Measurements from ENCODE around the gene BACE1.
"Not testable (repeated sequence)": the region's sequence is repeated elsewhere in the genome, so short reads cannot be mapped to it uniquely, and the experiment has no call there.

Gene BACE1

GRCh38 chr11:117272175-117272574 is 43.9 kb downstream of the BACE1 start:
- not testable (repeated sequence) for DNase-seq

GRCh38 chr11:117271208-117271607 is 44.8 kb downstream of the BACE1 start:
- DNase-seq, result no peak

GRCh38 chr11:117269856-117270255 is 46.2 kb downstream of the BACE1 start:
- DNase-seq, result no peak

GRCh38 chr11:117265745-117266144 is 50.3 kb downstream of the BACE1 start:
- DNase-seq, result no peak

- not testable (repeated sequence) for DNase-seq
These were observed 51.3 kb downstream of the BACE1 start for GRCh38 chr11:117264624-117265323.

GRCh38 chr11:117259417-117259816 is 56.6 kb downstream of the BACE1 start:
- no peak for DNase-seq

GRCh38 chr11:117258576-117258975 is 57.5 kb downstream of the BACE1 start:
- no peak for DNase-seq

- no peak for DNase-seq
These were observed 59.5 kb downstream of the BACE1 start for GRCh38 chr11:117256573-117256972.

- DNase-seq, result no peak
These were observed 60.1 kb downstream of the BACE1 start for GRCh38 chr11:117255966-117256365.

GRCh38 chr11:117251506-117251905 is 64.5 kb downstream of the BACE1 start:
- DNase-seq, result no peak

GRCh38 chr11:117249571-117249970 is 66.5 kb downstream of the BACE1 start:
- no peak for DNase-seq

- no peak for DNase-seq
These were observed 67.7 kb downstream of the BACE1 start for GRCh38 chr11:117248341-117248740.

- peak; percentile 51 for DNase-seq
These were observed 76.8 kb downstream of the BACE1 start for GRCh38 chr11:117239295-117239694.

GRCh38 chr11:117238221-117238620 is 77.8 kb downstream of the BACE1 start:
- DNase-seq, result no peak

Data from T1000 (cell line).